ENCODE measurements around the gene RECQL.

RECQL gene

DNA sequence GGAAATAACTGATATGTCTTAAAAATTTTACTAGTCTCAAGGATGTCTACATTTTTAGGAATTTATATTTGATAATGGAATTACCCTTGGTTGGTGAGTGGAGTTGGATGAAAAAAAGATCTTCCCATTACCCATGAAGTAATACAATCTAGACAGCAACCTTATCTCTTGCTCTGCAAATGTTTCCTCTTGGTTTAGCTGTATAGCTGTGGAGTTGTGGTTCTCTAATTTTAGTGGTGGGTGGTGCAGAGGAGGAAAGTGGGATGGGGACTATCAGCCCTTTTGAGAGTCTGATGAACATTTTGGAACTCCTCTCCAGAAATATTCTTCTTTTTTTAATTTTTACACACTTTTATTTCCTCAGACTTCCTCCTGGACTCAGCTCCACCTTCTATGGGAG, 41.7 kb upstream of the RECQL start:
- H3K4me3 ChIP-seq (IDR thresholded peaks at IDR 0.05; ENCODE audit: insufficient read depth, low read depth, low read length): no peak overlapping the region
- H3K27ac ChIP-seq: no peak overlapping the region
- no peak for TF ChIP-seq CTCF (conservative IDR thresholded peaks at IDR 0.05; ENCODE audit: low read depth, low read length)
- no peaks in the 10 kb centered on the region for H3K36me3 ChIP-seq (ENCODE audit: insufficient read depth)
- no peak overlapping the region for H3K4me2 ChIP-seq
- H3K9ac ChIP-seq: no peak overlapping the region
- H4K20me1 ChIP-seq (ENCODE audit: insufficient read depth): no peaks in the 10 kb centered on the region
- H3K27me3 ChIP-seq (ENCODE audit: insufficient read depth, low read depth): no peaks in the 10 kb centered on the region
- H3K4me1 ChIP-seq (ENCODE audit: low read depth, poor library complexity, severe bottlenecking): no peaks in the 10 kb centered on the region
- no peaks in the 10 kb centered on the region for H3K79me2 ChIP-seq (ENCODE audit: insufficient read depth, low read depth)
- no peak overlapping the region for H2AFZ ChIP-seq (ENCODE audit: low read depth)

DNA sequence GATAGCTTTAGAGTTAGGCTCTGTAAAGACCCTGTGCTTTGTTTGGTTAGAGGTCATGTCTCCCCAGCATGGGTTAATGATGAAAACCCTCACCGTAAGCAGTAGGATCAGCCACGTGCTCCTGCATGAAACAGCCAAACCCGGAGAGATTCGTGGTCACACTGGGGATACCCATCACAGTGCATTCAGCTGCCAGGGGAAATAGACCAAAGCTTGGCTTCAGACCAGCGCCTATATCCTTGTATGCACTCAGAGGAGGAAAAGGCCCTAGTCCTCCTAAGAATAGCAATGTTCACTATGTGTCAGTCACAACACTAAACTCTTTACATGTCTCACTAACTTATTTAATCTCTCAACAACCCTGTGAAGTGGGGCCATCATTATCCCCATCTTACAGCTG, 41.0 kb upstream of the RECQL start:
- Histone ChIP-seq H3K27ac (no peak overlapping the region), H2AFZ (ENCODE audit: low read depth) (no peak overlapping the region)

GRCh38 chr12:21541773-21542172, 40.3 kb upstream of the RECQL start:
- H3K4me2 ChIP-seq: no peak overlapping the region
- H3K9ac ChIP-seq: no peak overlapping the region
- no peaks in the 10 kb centered on the region for H3K27me3 ChIP-seq (ENCODE audit: insufficient read depth, low read depth)
- H3K4me1 ChIP-seq (ENCODE audit: low read depth, poor library complexity, severe bottlenecking): no peaks in the 10 kb centered on the region
- no peak overlapping the region for H2AFZ ChIP-seq (ENCODE audit: low read depth)
- H3K79me2 ChIP-seq (ENCODE audit: insufficient read depth, low read depth): no peaks in the 10 kb centered on the region
- no peaks in the 10 kb centered on the region for H4K20me1 ChIP-seq (ENCODE audit: insufficient read depth)
- no peaks in the 10 kb centered on the region for H3K36me3 ChIP-seq (ENCODE audit: insufficient read depth)
- no peak for TF ChIP-seq CTCF (conservative IDR thresholded peaks at IDR 0.05; ENCODE audit: low read depth, low read length)
- H3K27ac ChIP-seq: no peak overlapping the region
- no peak overlapping the region for H3K4me3 ChIP-seq (IDR thresholded peaks at IDR 0.05; ENCODE audit: insufficient read depth, low read depth, low read length)

More for the DNA sequence above, 41.0 kb upstream of the RECQL start:
- H3K36me3 ChIP-seq (ENCODE audit: insufficient read depth): no peaks in the 10 kb centered on the region
- no peaks in the 10 kb centered on the region for H4K20me1 ChIP-seq (ENCODE audit: insufficient read depth)
- no peak overlapping the region for H3K4me3 ChIP-seq (IDR thresholded peaks at IDR 0.05; ENCODE audit: insufficient read depth, low read depth, low read length)
- no peaks in the 10 kb centered on the region for H3K27me3 ChIP-seq (ENCODE audit: insufficient read depth, low read depth)
- TF ChIP-seq CTCF (conservative IDR thresholded peaks at IDR 0.05; ENCODE audit: low read depth, low read length): no peak
- no peak overlapping the region for H3K9ac ChIP-seq
- H3K79me2 ChIP-seq (ENCODE audit: insufficient read depth, low read depth): no peaks in the 10 kb centered on the region
- H3K4me2 ChIP-seq: no peak overlapping the region
- H3K4me1 ChIP-seq (ENCODE audit: low read depth, poor library complexity, severe bottlenecking): no peaks in the 10 kb centered on the region

GRCh38 chr12:21539797-21540196, 38.4 kb upstream of the RECQL start:
- TF ChIP-seq CTCF (conservative IDR thresholded peaks at IDR 0.05; ENCODE audit: low read depth, low read length): no peak
- H3K4me2 ChIP-seq: no peak overlapping the region
- no peak overlapping the region for H3K9ac ChIP-seq

More at GRCh38 chr12:21539797-21540196, 38.4 kb upstream of the RECQL start:
- Histone ChIP-seq H3K27me3 (ENCODE audit: insufficient read depth, low read depth) (no peaks in the 10 kb centered on the region), H3K27ac (no peak overlapping the region), H3K4me3 (IDR thresholded peaks at IDR 0.05; ENCODE audit: insufficient read depth, low read depth, low read length) (no peak overlapping the region), H3K36me3 (ENCODE audit: insufficient read depth) (no peaks in the 10 kb centered on the region), H3K79me2 (ENCODE audit: insufficient read depth, low read depth) (no peaks in the 10 kb centered on the region), H3K4me1 (ENCODE audit: low read depth, poor library complexity, severe bottlenecking) (no peaks in the 10 kb centered on the region), H2AFZ (ENCODE audit: low read depth) (no peak overlapping the region), H4K20me1 (ENCODE audit: insufficient read depth) (no peaks in the 10 kb centered on the region)
